ELR (cell line): ENCODE measurements around the gene HBM.
"Not testable (repeated sequence)": the region's sequence is repeated elsewhere in the genome, so short reads cannot be mapped to it uniquely, and the experiment has no call there.

ENCODE experiments used
- DNase-seq: peaks from one replicate; pipeline ENCODE4 v3.0.0-alpha.2; 2015; ENCODE audit warnings: low read depth

The HBM gene

GRCh38 chr16:165539-166374 lies at the start of gene HBM:
TSS of gene HBM (plus strand) at chr16:165978. CDS start at chr16:165998, 20 bp downstream.
- no peak for DNase-seq

GRCh38 chr16:116015-116414 lies 49.8 kb upstream of the HBM start:
- no peak for DNase-seq

- peak; percentile 67 for DNase-seq
Observed at GRCh38 chr16:117379-118365, 48.1 kb upstream of the HBM start.

- DNase-seq, result no peak
Observed at GRCh38 chr16:118857-119256, 46.9 kb upstream of the HBM start.

- DNase-seq, result no peak
Observed at GRCh38 chr16:119295-119694, 46.5 kb upstream of the HBM start.

GRCh38 chr16:119835-120491 lies 45.8 kb upstream of the HBM start:
- DNase-seq, result no peak

- DNase-seq, result no peak
Observed at GRCh38 chr16:120756-121155, 45.0 kb upstream of the HBM start.

GRCh38 chr16:122361-122760 lies 43.4 kb upstream of the HBM start:
- DNase-seq, result no peak

GRCh38 chr16:123558-124350 lies 42.0 kb upstream of the HBM start:
- not testable (repeated sequence) for DNase-seq

GRCh38 chr16:125011-125410 lies 40.8 kb upstream of the HBM start:
- DNase-seq, result no peak

- DNase-seq, result no peak
Observed at GRCh38 chr16:129075-129474, 36.7 kb upstream of the HBM start.

- DNase-seq, result no peak
Observed at GRCh38 chr16:130533-131173, 35.1 kb upstream of the HBM start.

GRCh38 chr16:132120-132519 lies 33.7 kb upstream of the HBM start:
- no peak for DNase-seq

- no peak for DNase-seq
Observed at GRCh38 chr16:133716-134115, 32.1 kb upstream of the HBM start.

GRCh38 chr16:138049-138417 lies 27.7 kb upstream of the HBM start:
- peak; percentile 27 for DNase-seq

- DNase-seq, result no peak
Observed at GRCh38 chr16:140175-140857, 25.5 kb upstream of the HBM start.

- no peak for DNase-seq
Observed at GRCh38 chr16:142405-142967, 23.3 kb upstream of the HBM start.

- no peak for DNase-seq
Observed at GRCh38 chr16:143047-143446, 22.7 kb upstream of the HBM start.

GRCh38 chr16:143456-143855 lies 22.3 kb upstream of the HBM start:
- no peak for DNase-seq

- no peak for DNase-seq
Observed at GRCh38 chr16:144797-145252, 21.0 kb upstream of the HBM start.
